HEK293 (cell line): ENCODE data around the gene KRT24.

Experiments
- CTCF ChIA-PET: fragments of 350-600 bp; formaldehyde crosslinking; extraction: SDS; loops from one replicate; lab custom pipeline; 2021; ENCODE audit warnings: antibody characterized with exemption; lab: Yijun Ruan, JAX
- POLR2A ChIA-PET: fragments of 300-600 bp; formaldehyde crosslinking; extraction: SDS; loops from one replicate; lab custom pipeline; 2020; ENCODE audit warnings: antibody characterized with exemption, inconsistent platforms; lab: Yijun Ruan, JAX
- H3K27ac ChIP-seq: fragments of 200-500 bp; sonication (Bioruptor generic); 2 replicates; pipeline ENCODE4 v1.5.1; 2014; ENCODE audit warnings: low read depth, low read length, control low read depth, inconsistent platforms; ENCODE audit errors: extremely low read depth
- H3K36me3 ChIP-seq, 2 experiments: fragments of 200-500 bp in 1 of 2; sonication (Bioruptor generic) in 1 of 2; 1 replicate in 1 of 2; 2 replicates in 1 of 2; pipeline ENCODE4 v1.5.1; 2014 to 2017; ENCODE audit warnings: inconsistent platforms in 2 of 2, low read length in 2 of 2; ENCODE audit not compliant: control insufficient read depth in 2 of 2, insufficient read depth in 1 of 2
- H3K4me1 ChIP-seq: fragments of 200-500 bp; sonication (Bioruptor generic); 2 replicates; pipeline ENCODE4 v1.5.1; 2014; ENCODE audit warnings: mild to moderate bottlenecking, low read length, inconsistent platforms; ENCODE audit not compliant: control insufficient read depth, insufficient read depth
- H3K4me3 ChIP-seq: 2 replicates; pipeline ENCODE4 v1.5.1; 2011; ENCODE audit warnings: low read depth, mild to moderate bottlenecking, control low read depth, low read length, moderate library complexity
- H3K9me3 ChIP-seq: fragments of 200-500 bp; sonication (Bioruptor generic); 2 replicates; pipeline ENCODE4 v1.5.1; 2014; ENCODE audit warnings: low read depth, low read length, inconsistent platforms; ENCODE audit not compliant: control insufficient read depth, insufficient read depth
- KLF1 ChIP-seq: fragments of 450-650 bp; formaldehyde crosslinking; IDR thresholded peaks from 2 replicates; pipeline ENCODE4 v1.5.1; 2016; ENCODE audit warnings: missing biosample characterization, missing genetic modification characterization
- KLF9 ChIP-seq: fragments of 450-650 bp; formaldehyde crosslinking; IDR thresholded peaks from 2 replicates; pipeline ENCODE4 v1.5.1; 2016; ENCODE audit warnings: missing biosample characterization, missing genetic modification characterization, low read depth
- PATZ1 ChIP-seq: fragments of 450-650 bp; formaldehyde crosslinking; IDR thresholded peaks from 2 replicates; pipeline ENCODE4 v1.5.1; 2016; ENCODE audit warnings: missing biosample characterization, missing genetic modification characterization
- PRDM10 ChIP-seq: fragments of 450-650 bp; formaldehyde crosslinking; IDR thresholded peaks from 2 replicates; pipeline ENCODE4 v1.5.1; 2016; ENCODE audit warnings: missing biosample characterization, missing genetic modification characterization
- REPIN1 ChIP-seq: fragments of 450-650 bp; formaldehyde crosslinking; IDR thresholded peaks from 2 replicates; pipeline ENCODE4 v1.5.1; 2017; ENCODE audit warnings: missing biosample characterization, missing genetic modification characterization, low read depth
- SP2 ChIP-seq: fragments of 450-650 bp; formaldehyde crosslinking; IDR thresholded peaks from 2 replicates; pipeline ENCODE4 v1.5.1; 2016; ENCODE audit warnings: missing biosample characterization, missing genetic modification characterization
- ZBTB21 ChIP-seq: fragments of 450-650 bp; formaldehyde crosslinking; IDR thresholded peaks from 2 replicates; pipeline ENCODE4 v1.5.1; 2017; ENCODE audit warnings: missing biosample characterization, missing genetic modification characterization
- ZIC2 ChIP-seq: fragments of 450-650 bp; formaldehyde crosslinking; IDR thresholded peaks from 2 replicates; pipeline ENCODE4 v1.5.1; 2016; ENCODE audit warnings: missing biosample characterization, missing genetic modification characterization
- ZNF140 ChIP-seq: fragments of 450-650 bp; formaldehyde crosslinking; IDR thresholded peaks from 2 replicates; pipeline ENCODE4 v1.5.1; 2016; ENCODE audit warnings: missing biosample characterization, missing genetic modification characterization
- ZNF146 ChIP-seq: fragments of 450-650 bp; formaldehyde crosslinking; IDR thresholded peaks from 2 replicates; pipeline ENCODE4 v1.5.1; 2016; ENCODE audit warnings: missing biosample characterization, missing genetic modification characterization
- ZNF18 ChIP-seq: fragments of 450-650 bp; formaldehyde crosslinking; IDR thresholded peaks from 2 replicates; pipeline ENCODE4 v1.5.1; 2016; ENCODE audit warnings: missing biosample characterization, missing genetic modification characterization
- ZNF473 ChIP-seq: fragments of 450-650 bp; formaldehyde crosslinking; IDR thresholded peaks from 2 replicates; pipeline ENCODE4 v1.5.1; 2017; ENCODE audit warnings: missing biosample characterization, missing genetic modification characterization
- ZNF692 ChIP-seq: fragments of 450-650 bp; formaldehyde crosslinking; IDR thresholded peaks from 2 replicates; pipeline ENCODE4 v1.5.1; 2016; ENCODE audit warnings: missing biosample characterization, missing genetic modification characterization
- ZNF777 ChIP-seq: fragments of 450-650 bp; formaldehyde crosslinking; IDR thresholded peaks from 2 replicates; pipeline ENCODE4 v1.5.1; 2017; ENCODE audit warnings: missing biosample characterization, missing genetic modification characterization, borderline replicate concordance
- ZNF785 ChIP-seq: fragments of 450-650 bp; formaldehyde crosslinking; IDR thresholded peaks from 2 replicates; pipeline ENCODE4 v1.5.1; 2016; ENCODE audit warnings: missing biosample characterization, missing genetic modification characterization
- ZNF843 ChIP-seq: fragments of 450-650 bp; formaldehyde crosslinking; IDR thresholded peaks from 2 replicates; pipeline ENCODE4 v1.5.1; 2016; ENCODE audit warnings: missing biosample characterization, missing genetic modification characterization

Gene KRT24

GRCh38 chr17:40714473-40714872 lies 10.9 kb upstream of the KRT24 start (continued):
- TF ChIP-seq ZNF692 (no peak), SP2 (tag by site-specific recombination) (no peak), ZNF843 (tag by site-specific recombination) (no peak), ZNF146 (tag by site-specific recombination) (no peak), KLF9 (tag by site-specific recombination) (no peak)

GRCh38 chr17:40707745-40708144 lies 4.2 kb upstream of the KRT24 start:
- Histone ChIP-seq H3K4me3 (no peak overlapping the region), H3K27ac (no peak overlapping the region), H3K4me1 (no peaks in the 10 kb centered on the region), H3K9me3 (no peaks in the 10 kb centered on the region), H3K36me3 (no peaks in the 10 kb centered on the region)
- TF ChIP-seq ZNF785 (tag by site-specific recombination) (no peak), ZNF777 (tag by site-specific recombination) (no peak)
- POLR2A ChIA-PET = no interaction called here
- CTCF ChIA-PET = no interaction called here

GRCh38 chr17:40705584-40705983 lies 2.0 kb upstream of the KRT24 start:
- Histone ChIP-seq H3K27ac (no peak overlapping the region), H3K9me3 (no peaks in the 10 kb centered on the region), H3K4me1 (no peaks in the 10 kb centered on the region), H3K36me3 (no peaks in the 10 kb centered on the region), H3K4me3 (no peak overlapping the region)
- CTCF ChIA-PET = interaction anchor here (0.7 to 0.8 kb wide), 2 partner anchors 18 to 143 kb away, joined by 3 read pairs; no protein-coding TSS in a partner anchor
- no peak for TF ChIP-seq ZNF140 (tag by site-specific recombination)
- TF ChIP-seq PATZ1 = no peak
- TF ChIP-seq ZNF18 (tag by site-specific recombination) = no peak
- POLR2A ChIA-PET = no interaction called here

- Histone ChIP-seq H3K4me1 (no peaks in the 10 kb centered on the region), H3K9me3 (no peaks in the 10 kb centered on the region)
- POLR2A ChIA-PET = no interaction called here
- TF ChIP-seq ZIC2 (tag by site-specific recombination) (no peak), ZNF473 (tag by site-specific recombination) (no peak), ZBTB21 (tag by site-specific recombination) (no peak), REPIN1 (tag by site-specific recombination) (no peak), KLF1 (tag by site-specific recombination) (no peak), PRDM10 (tag by site-specific recombination) (no peak)
- TF ChIP-seq, all 188 proteins: peak for 0
- CTCF ChIA-PET = interaction anchor here (0.5 to 0.6 kb wide), 2 partner anchors 258 to 627 kb away, joined by 3 read pairs; no protein-coding TSS in a partner anchor
- Histone ChIP-seq H3K27ac (no peak overlapping the region), H3K4me3 (no peak overlapping the region), H3K36me3 (no peaks in the 10 kb centered on the region)
Measured at GRCh38 chr17:40702271-40702670, 1.3 kb downstream of the KRT24 start.
